ENCODE results near the gene PHF11. TPM values are rescaled to one million over a fixed set of nuclear protein-coding genes. Genes with fewer than 3 reads are reported as not detected.
A peak's percentile ranks its signal among the peaks of the same experiment; 100 is the strongest.

Gene PHF11
- 10 to 100 TPM; 20.6 to 25.4 TPM for total RNA-seq
- long read RNA-seq, transcript PHF11-202 (10 exons, 1,359 nt): major isoform, 9 of 13 reads
- long read RNA-seq, partial matches to known transcripts: 0 of 13 reads
- long read RNA-seq, other reads (novel, unspliced or antisense): 3 of 13 reads

GRCh38 chr13:49495783-49496762 lies at the start of gene PHF11:
Gene PHF11 (plus strand): TSS chr13:49495953. CDS start chr13:49496002, 49 bp downstream.
- intact Hi-C loops (cut with DNase I): no loop called here
- ATAC-seq: peak; percentile 90 to 92
- peak; percentile 85 for DNase-seq

GRCh38 chr13:49446473-49446872 lies 49.3 kb upstream of the PHF11 start:
- no peak for ATAC-seq
- intact Hi-C loops (cut with DNase I): loop anchor here in 1 of 2 donors (10.0 kb wide), 1 partner anchor 472 kb away; the partner anchor contains the start of gene FNDC3A
- DNase-seq: no peak

- intact Hi-C loops (cut with DNase I): loop anchor here in 1 of 2 donors (10.0 kb wide), 1 partner anchor 474 kb away; the partner anchor contains the start of gene FNDC3A
- DNase-seq: no peak
- no peak for ATAC-seq
Observed at GRCh38 chr13:49448753-49449152, 47.0 kb upstream of the PHF11 start.

- DNase-seq (no peak), ATAC-seq (no peak)
- intact Hi-C loops (cut with DNase I): no loop called here
Observed at GRCh38 chr13:49450105-49450819, 45.5 kb upstream of the PHF11 start.

- intact Hi-C loops (cut with DNase I): no loop called here
- DNase-seq: no peak
- no peak for ATAC-seq
Observed at GRCh38 chr13:49452725-49453457, 42.9 kb upstream of the PHF11 start.

- intact Hi-C loops (cut with DNase I): no loop called here
- no peak for ATAC-seq
- no peak for DNase-seq
Observed at GRCh38 chr13:49453465-49453864, 42.3 kb upstream of the PHF11 start.

- no peak for ATAC-seq
- intact Hi-C loops (cut with DNase I): no loop called here
- no peak for DNase-seq
Observed at GRCh38 chr13:49454388-49455006, 41.3 kb upstream of the PHF11 start.

GRCh38 chr13:49455007-49455398 lies 40.8 kb upstream of the PHF11 start:
- intact Hi-C loops (cut with DNase I): no loop called here
- DNase-seq (no peak), ATAC-seq (no peak)

- intact Hi-C loops (cut with DNase I): no loop called here
- ATAC-seq (no peak), DNase-seq (no peak)
Observed at GRCh38 chr13:49456156-49456555, 39.6 kb upstream of the PHF11 start.

- ATAC-seq (no peak), DNase-seq (no peak)
- intact Hi-C loops (cut with DNase I): no loop called here
Observed at GRCh38 chr13:49457221-49457620, 38.5 kb upstream of the PHF11 start.

- ATAC-seq: no peak
- DNase-seq: no peak
- intact Hi-C loops (cut with DNase I): no loop called here
Observed at GRCh38 chr13:49459580-49459979, 36.2 kb upstream of the PHF11 start.

- no peak for DNase-seq
- intact Hi-C loops (cut with DNase I): no loop called here
- no peak for ATAC-seq
Observed at GRCh38 chr13:49464085-49464484, 31.7 kb upstream of the PHF11 start.

GRCh38 chr13:49464621-49465325 lies 31.0 kb upstream of the PHF11 start:
- DNase-seq (no peak), ATAC-seq (peak in 1 of 2 donors; percentile 38)
- intact Hi-C loops (cut with DNase I): no loop called here

GRCh38 chr13:49466292-49466838 lies 29.4 kb upstream of the PHF11 start:
- no peak for ATAC-seq
- intact Hi-C loops (cut with DNase I): no loop called here
- no peak for DNase-seq

GRCh38 chr13:49472186-49472585 lies 23.6 kb upstream of the PHF11 start:
- intact Hi-C loops (cut with DNase I): no loop called here
- DNase-seq (no peak), ATAC-seq (peak in 1 of 2 donors; percentile 61)

GRCh38 chr13:49476529-49476928 lies 19.2 kb upstream of the PHF11 start:
- intact Hi-C loops (cut with DNase I): no loop called here
- DNase-seq (no peak), ATAC-seq (no peak)

GRCh38 chr13:49481788-49482187 lies 14.0 kb upstream of the PHF11 start:
- intact Hi-C loops (cut with DNase I): no loop called here
- no peak for ATAC-seq
- no peak for DNase-seq

- DNase-seq (no peak), ATAC-seq (no peak)
- intact Hi-C loops (cut with DNase I): no loop called here
Observed at GRCh38 chr13:49488563-49488962, 7.2 kb upstream of the PHF11 start.
